BJ (cell line): ENCODE measurements around the gene MT3. TPM values are rescaled to one million over a fixed set of nuclear protein-coding genes. Genes with fewer than 3 reads are reported as not detected.

Source experiments
- CTCF ChIA-PET: fragments of 350-600 bp; formaldehyde crosslinking; extraction: SDS; loops from one replicate; lab custom pipeline; 2021; ENCODE audit warnings: antibody characterized with exemption, inconsistent platforms; lab: Yijun Ruan, JAX
- POLR2A ChIA-PET: fragments of 300-600 bp; sonication (Branson Sonifier 250); formaldehyde crosslinking; extraction: SDS; loops from one replicate; lab custom pipeline; 2021; ENCODE audit warnings: antibody characterized with exemption; lab: Charles Lee
- DNase-seq: peaks from one replicate; pipeline ENCODE4 v3.0.0-alpha.2; 2011; ENCODE audit warnings: low read depth
- H3K27me3 ChIP-seq: 2 replicates; pipeline ENCODE4 v1.6.0; 2011; ENCODE audit warnings: low read length; ENCODE audit not compliant: control insufficient read depth, insufficient read depth
- H3K36me3 ChIP-seq: 2 replicates; pipeline ENCODE4 v1.5.1; 2011; ENCODE audit warnings: low read length; ENCODE audit not compliant: control insufficient read depth, insufficient read depth
- H3K4me3 ChIP-seq: 2 replicates; pipeline ENCODE4 v1.5.1; 2011; ENCODE audit warnings: low read depth, mild to moderate bottlenecking, control low read depth, low read length
- CTCF ChIP-seq: IDR thresholded peaks from 2 replicates; pipeline ENCODE4 v1.5.1; 2011; ENCODE audit warnings: low read depth, mild to moderate bottlenecking, control low read depth, inconsistent platforms, low read length, moderate library complexity; ENCODE audit not compliant: insufficient read depth
- polyA plus RNA-seq: library from polyadenylated mRNA; depleted of rRNA; stranded (reverse); fragments of >200 nt; gene quantifications from 2 replicates; pipeline ENCODE4 v1.2.3, GENCODE V29; 2011

Gene MT3
- polyA plus RNA-seq, 1 experiment: not detected

GRCh38 chr16:56606476-56607108, 17.3 kb downstream of the MT3 start:
- no peak for TF ChIP-seq CTCF
- CTCF ChIA-PET: interaction anchor here (1.1 to 7.8 kb wide), 6 partner anchors 17 to 96 kb away, joined by 3 to 100 read pairs (median 12); partner anchors contain the start of gene MT1E
- peak overlapping the region; percentile 8 for H3K4me3 ChIP-seq
- no peaks in the 10 kb centered on the region for H3K36me3 ChIP-seq
- POLR2A ChIA-PET: interaction anchor here (0.9 to 1.0 kb wide), 3 partner anchors 12 to 21 kb away, joined by 3 to 9 read pairs (median 4); partner anchors contain the start of gene MT1E
- no peaks in the 10 kb centered on the region for H3K27me3 ChIP-seq
- peak; percentile 76 for DNase-seq

GRCh38 chr16:56607109-56607618, 17.8 kb downstream of the MT3 start:
- H3K4me3 ChIP-seq: peak overlapping the region; percentile 8
- DNase-seq: peak; percentile 96
- H3K27me3 ChIP-seq: no peaks in the 10 kb centered on the region
- no peaks in the 10 kb centered on the region for H3K36me3 ChIP-seq
- ChIA-PET CTCF (interaction anchor here (1.1 to 7.8 kb wide), 5 partner anchors 16 to 95 kb away, joined by 3 to 100 read pairs (median 3); partner anchors contain the start of gene MT1E), POLR2A (interaction anchor here (0.9 to 1.0 kb wide), 2 partner anchors 11 to 19 kb away, joined by 4 to 9 read pairs; partner anchors contain the start of gene MT1E)
- no peak for TF ChIP-seq CTCF

GRCh38 chr16:56607675-56608042, 18.3 kb downstream of the MT3 start:
- CTCF ChIA-PET: interaction anchor here (1.1 to 7.8 kb wide), 2 partner anchors 23 to 95 kb away, joined by 3 to 100 read pairs; no protein-coding TSS in a partner anchor
- no peaks in the 10 kb centered on the region for H3K27me3 ChIP-seq
- POLR2A ChIA-PET: interaction anchor here (1.0 kb wide), 1 partner anchor 18 kb away, joined by 9 read pairs; the partner anchor contains the start of gene MT1E
- no peak for TF ChIP-seq CTCF
- DNase-seq: no peak
- H3K4me3 ChIP-seq: peak overlapping the region; percentile 38
- no peaks in the 10 kb centered on the region for H3K36me3 ChIP-seq

GRCh38 chr16:56608043-56608875, 18.9 kb downstream of the MT3 start, which contains the start of gene MT2A:
Gene MT2A (plus strand): TSS chr16:56608584. CDS start chr16:56608656, 72 bp downstream.
- ChIA-PET POLR2A (interaction anchor here (0.5 to 1.1 kb wide), 5 partner anchors 10 to 159 kb away, joined by 4 to 6 read pairs (median 5); partner anchors contain the start of gene MT1E), CTCF (interaction anchor here (0.9 to 1.0 kb wide), 2 partner anchors 36 to 93 kb away, joined by 4 to 5 read pairs; no protein-coding TSS in a partner anchor)
- no peak for TF ChIP-seq CTCF
- DNase-seq: peak; percentile 79
- Histone ChIP-seq H3K36me3 (no peaks in the 10 kb centered on the region), H3K27me3 (no peaks in the 10 kb centered on the region), H3K4me3 (peak within 1 kb of the TSS; percentile 84)
